ENCODE data around the gene PAFAH2.
"Not testable (repeated sequence)": the region's sequence is repeated elsewhere in the genome, so short reads cannot be mapped to it uniquely, and the experiment has no call there.

The PAFAH2 gene

DNA sequence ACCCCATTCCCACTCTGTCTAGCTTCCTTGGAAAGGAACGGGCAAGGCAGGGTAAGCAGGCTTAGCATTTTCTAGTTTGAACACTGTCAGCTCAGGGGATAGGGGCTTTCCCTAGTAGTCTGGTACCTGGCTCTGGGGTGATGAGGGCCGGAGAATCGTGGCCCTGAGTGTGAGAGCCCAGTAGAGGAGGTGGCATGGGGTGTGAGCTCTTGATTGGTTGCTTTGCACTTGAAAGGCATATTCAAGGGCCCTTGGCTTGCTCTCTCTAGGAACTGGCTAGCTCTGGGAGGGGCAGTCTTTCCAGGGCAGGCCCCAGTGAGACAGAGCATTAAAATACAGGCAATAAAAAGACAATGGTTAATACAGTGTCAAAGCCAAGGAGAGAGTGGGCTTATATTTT is 13.0 kb upstream of the PAFAH2 start:
- DNase-seq, result no peak

DNA sequence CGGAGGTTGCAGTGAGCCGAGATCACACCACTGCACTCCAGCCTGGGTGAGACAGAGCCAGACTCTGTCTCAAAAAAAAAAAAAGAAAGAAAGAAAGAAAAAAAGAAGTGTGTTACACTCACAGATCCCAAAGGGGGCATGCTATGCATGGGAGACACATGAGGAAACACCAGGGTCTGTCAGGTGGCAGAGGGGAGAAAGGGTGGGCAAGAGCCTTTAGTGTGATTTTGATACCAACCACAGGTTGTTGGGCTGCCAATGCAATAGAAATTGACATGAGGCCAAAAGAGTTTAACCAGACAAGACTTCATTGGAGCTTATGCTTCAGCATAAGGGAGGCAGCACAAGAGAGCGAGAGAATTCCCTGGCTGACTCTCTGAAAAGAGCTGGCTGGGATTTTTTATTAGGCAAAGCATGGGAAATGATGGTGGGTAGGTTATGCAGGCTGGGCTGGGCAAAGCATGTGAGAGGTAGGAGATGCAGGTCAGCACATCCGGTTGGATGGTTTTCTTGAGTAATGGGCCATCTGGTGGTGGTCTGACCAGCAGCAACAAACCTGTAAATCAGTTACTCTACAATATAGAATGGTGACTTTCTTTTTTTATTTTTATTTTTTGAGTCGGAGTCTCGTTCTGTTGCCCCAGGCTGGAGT is 12.1 kb upstream of the PAFAH2 start:
- DNase-seq, result no peak

DNA sequence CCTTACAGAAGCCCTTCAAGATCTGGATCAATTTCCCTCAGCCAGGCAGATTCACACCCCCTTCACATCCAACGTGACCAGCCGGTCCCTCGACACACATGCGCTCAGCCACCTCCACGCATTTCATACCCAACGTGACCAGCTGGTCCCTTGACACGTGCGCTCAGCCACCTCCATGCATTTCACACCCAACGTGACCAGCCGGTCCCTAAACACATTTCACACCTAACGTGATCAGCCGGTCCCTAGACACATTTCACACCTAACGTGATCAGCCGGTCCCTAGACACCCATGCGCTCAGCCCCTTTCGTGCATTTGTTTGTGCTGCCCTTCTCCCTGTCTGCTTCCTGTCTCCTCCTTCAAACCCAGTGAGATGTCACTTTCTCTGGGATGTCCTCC is 8.8 kb upstream of the PAFAH2 start:
- no peak for DNase-seq

- DNase-seq, result no peak
Observed at GRCh38 chr1:26005434-26006105, 7.7 kb upstream of the PAFAH2 start.

DNA sequence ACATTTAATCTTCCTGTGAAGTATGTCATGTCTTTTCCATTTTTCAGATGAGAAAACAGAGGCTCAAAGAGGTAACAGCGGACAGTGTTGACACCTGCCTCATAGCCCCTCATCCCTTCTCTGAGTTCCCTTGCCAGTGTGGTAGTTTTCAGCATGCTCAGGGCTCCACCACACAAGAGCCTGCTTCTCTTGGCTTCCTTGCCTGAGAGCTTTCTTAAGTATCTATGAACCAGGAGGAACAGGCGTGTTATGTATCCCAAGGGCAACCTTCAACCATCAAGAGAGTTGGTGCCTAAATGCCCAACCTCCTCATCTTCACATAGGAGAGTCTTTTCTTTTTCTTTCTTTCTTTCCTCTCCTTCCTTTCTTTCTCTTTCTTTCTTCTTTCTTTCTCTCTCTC is 5.9 kb upstream of the PAFAH2 start:
- no peak for DNase-seq

GRCh38 chr1:26003262-26003661 is 5.4 kb upstream of the PAFAH2 start:
- DNase-seq, result peak; percentile 42

- DNase-seq, result no peak
Observed at GRCh38 chr1:25999041-25999800, 1.4 kb upstream of the PAFAH2 start.

DNA sequence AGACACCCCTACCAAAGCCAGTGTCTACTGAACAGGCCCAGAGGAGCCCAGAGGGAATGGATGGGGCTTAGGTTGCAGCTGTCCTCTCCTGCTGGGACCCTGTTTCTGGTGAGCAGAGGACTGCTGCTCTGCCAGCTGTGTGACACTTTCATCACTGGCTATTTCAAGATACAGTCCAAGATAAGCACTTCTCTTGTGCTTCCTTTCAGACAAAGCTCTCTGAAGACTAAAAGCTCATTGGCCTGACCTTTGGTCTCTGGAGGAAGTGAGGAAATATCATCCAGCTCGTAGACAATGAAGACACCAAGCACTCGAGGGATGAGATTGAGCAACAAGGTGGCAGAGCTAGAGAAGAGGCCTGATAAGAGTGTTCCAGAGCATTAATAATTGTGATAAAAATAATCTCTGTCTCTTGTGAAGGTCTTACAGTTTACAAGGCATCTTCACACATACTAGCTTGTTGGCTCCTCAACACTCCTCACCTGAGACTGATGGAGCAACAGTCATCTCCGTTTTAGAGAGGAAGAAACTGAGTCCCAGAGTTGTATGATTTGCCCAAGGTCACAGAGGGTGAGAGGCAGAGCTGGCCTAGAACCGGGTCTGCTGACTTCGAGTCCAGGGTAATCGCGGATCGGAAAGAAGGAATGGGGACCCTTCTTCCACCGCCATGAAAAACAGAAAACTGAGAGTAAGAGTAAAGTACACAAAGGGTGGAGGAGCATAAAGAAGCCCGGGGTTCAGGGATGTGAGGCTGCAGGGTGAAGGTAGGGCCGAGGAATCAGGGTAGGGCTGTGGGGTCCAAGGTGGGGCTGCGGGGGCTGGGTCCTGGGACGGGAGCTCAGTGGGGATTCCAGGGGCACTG is 666 bp downstream of the PAFAH2 start:
- peak; percentile 91 for DNase-seq

- DNase-seq, result no peak
Observed at GRCh38 chr1:25994402-25995150, 3.3 kb downstream of the PAFAH2 start.

- no peak for DNase-seq
Observed at GRCh38 chr1:25993197-25993951, 4.5 kb downstream of the PAFAH2 start.

GRCh38 chr1:25992689-25993171 is 5.1 kb downstream of the PAFAH2 start:
- DNase-seq, result no peak

DNA sequence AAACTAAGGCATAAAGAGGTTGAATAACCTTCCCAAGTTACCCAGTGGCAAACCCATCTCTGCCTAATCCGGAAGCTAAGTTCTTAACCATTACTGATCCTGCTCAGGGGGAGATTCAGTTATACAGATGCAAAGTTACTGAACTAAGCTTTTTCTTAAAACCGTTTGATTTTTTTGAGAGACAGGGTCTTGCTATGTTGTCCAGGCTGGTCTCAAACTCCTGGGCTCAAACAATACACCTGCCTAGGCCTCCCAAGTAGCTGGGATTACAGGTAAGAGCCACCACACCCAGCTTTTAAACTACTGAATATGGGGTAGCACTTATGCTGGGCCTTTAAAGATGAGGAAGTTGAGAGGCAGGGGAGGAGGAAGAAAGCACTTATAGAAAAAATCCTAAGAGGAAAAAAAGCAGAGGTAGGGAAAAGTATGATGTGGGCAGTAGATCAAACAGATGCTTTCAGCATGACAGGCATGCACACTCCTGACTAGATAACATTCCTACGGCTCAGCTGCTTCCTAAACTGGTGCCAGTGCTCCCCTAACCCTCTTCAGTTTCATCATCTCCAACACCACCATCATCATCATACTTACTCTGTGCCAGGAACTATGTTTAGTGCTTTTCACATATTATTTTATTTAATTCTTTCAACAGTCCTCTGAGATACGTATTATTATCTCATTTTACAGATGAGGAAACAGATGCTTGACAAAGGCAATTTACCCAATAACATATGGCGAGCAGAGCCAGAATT is 5.8 kb downstream of the PAFAH2 start:
- no peak for DNase-seq

DNA sequence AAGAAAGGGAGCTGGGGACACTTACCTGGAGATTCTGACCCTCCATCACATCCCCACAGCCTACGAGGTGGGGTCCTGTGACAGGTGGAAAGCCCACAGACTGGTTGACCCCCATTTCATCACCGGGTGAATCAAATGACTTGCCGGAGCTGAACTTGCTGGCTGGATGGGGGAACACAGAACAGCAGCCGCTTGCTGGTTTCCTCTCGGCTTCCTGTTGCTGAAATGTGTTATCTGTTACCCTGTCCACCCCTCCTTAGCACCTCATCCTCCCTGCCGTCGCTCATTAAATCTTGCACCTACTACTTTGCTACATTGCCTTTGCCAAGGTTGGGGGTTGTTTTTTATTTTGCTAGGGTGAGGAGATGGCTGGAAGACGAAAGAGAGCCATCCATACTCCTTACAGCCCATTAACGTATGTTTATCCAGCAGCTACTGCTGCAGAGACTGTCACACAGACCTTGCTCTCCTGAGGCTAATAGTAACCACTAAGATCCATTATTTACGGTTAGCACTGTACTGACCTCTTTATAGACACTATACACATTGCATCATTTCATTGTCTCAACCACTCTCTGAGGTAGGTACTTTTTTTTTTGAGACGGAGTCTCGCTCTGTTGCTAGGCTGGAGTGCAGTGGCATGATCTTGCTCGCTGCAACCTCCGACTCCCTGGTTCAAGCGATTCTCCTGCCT is 7.0 kb downstream of the PAFAH2 start:
- DNase-seq, result no peak

DNA sequence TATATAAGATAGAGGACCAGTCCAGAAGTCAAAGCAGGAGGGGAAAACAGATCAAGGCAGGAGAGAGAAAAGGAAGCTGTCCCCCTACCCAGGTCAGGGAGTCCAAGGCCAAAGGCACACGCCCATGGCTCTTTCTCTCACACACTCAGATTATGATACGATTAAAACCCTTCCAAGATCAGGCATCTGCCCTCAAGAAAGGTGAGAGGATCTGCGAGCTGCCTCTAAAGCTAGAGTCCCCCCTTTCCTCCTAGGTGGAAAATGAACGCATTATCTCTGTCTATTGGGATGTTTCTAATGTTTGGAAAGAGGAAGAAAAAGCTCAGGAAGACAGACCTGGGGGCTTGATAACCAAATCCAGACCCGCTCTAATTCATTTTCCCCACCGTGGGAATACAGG is 7.6 kb downstream of the PAFAH2 start:
- DNase-seq, result no peak

DNA sequence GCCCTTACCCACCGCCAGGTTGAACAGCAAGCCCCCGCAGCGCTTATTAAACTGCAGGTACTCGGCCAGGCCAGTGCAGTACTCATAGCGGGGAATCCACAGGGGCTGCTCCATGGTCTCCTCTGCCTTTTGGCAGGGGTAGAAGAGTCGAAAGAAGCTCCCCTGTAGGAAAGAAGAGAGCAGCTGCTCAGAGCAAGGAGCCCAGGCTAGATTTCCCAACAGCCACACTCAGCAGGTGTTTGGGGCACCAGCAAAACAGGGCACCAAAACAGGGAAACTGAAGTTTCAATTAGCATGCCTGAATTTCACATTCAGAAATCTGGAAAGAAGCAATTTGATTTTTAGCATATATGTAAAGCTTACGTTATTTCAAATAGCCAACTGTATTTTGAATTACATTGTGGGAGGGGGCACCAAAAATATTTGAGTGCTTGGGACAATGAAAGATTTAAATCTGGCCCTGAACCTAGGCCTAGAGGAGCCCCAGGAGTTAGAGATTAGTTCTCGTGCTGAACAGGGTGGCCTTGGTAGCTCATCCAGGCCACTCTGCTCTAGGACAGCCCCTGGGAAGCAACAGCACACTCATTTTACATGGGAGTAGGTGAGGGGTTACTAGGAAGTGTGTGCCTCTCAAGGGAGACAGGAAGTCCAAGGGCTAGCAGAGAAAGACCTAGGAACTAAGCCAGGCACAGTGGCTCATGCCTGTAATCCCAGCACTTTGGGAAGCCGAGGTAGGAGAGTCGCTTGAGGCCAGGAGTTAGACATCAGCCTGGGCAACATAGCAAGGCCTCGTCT is 8.2 kb downstream of the PAFAH2 start:
- DNase-seq, result no peak

- DNase-seq, result no peak
Observed at GRCh38 chr1:25987951-25988350, 9.9 kb downstream of the PAFAH2 start.

GRCh38 chr1:25986773-25987172 is 11.1 kb downstream of the PAFAH2 start:
- not testable (repeated sequence) for DNase-seq

GRCh38 chr1:25985670-25986069 is 12.2 kb downstream of the PAFAH2 start:
- DNase-seq, result no peak

DNA sequence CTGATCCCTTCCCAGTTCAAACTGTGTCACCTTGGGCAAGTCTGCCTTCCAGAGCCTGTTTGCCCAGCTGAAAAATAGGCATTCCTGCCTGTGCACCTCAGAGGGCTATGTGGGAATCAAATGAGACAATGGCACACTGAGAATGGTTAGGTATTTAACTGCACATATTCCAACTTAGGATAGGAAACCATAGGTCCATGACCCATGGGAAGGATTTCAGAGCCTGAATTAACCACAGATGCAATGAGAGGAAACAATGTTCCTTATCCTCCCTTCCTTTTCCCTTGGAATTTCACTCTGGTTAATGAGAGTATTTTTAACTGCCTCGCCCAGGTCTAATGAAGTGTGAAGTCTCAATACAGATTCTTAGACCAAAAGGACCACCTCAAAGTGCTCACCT is 12.7 kb downstream of the PAFAH2 start:
- no peak for DNase-seq
